Inferior parietal cortex (tissue), 1 donor: ENCODE results near the gene PRKCD.
A peak's percentile ranks its signal among the peaks of the same experiment; 100 is the strongest.

ENCODE experiments used
- DNase-seq: peaks from one replicate; pipeline ENCODE4 v3.0.0-alpha.2; 2016; ENCODE audit errors: extremely low spot score

PRKCD gene

GRCh38 chr3:53155760-53156159, 5.2 kb upstream of the PRKCD start:
- no peak for DNase-seq

DNA sequence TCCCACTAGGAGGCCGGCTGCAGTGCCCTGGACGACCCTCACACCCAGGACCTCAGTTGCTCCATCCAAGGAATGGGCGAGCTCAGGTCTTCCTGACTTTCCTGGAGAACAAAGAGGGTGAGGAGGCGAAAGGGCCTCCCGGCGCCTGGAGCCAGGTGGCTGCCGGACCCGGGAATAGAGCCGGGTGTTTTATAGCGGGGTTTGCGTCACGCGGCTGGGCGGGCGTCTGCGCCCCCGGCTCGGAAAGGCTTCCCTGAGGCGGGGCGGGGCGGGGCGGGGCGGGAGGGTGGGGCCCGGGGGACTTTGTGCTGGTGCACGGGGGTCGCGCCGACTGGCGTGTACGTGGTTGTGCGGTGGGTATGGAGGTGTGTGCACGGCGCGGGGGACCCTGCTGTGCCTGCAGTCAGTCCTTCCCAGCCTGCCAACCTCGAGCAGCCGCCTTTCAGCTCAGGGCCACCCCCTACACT, 4.6 kb upstream of the PRKCD start:
- no peak for DNase-seq

DNA sequence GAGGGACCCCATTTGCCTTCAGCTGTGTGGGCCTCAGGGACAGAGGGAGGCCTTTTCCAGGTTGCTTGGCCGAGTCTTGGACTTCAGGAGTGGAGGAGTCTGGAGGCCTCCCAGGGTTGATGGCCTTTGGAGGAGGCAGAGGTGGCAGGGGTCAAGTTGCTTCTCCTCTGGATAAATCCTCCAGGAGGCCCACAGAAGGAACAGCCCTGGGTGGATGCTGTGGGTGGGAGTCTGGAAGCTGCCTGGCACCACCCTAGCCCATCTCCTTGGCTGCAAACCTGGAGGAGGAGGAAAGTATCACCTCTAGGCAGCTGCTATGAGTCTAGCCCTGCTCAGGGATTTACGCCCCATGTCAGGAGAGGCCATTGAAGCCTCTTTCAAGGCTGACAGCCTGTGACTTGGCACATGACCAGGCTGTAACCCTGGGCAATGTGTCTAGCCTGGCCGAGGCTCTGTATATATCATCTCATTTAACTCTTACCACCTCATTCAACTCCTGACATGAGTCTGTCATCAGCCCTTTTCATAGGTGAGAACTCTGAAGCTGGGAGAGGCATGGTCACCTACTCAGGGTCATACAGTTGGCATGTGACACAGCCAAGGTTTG, 2.9 kb upstream of the PRKCD start:
- no peak for DNase-seq

DNA sequence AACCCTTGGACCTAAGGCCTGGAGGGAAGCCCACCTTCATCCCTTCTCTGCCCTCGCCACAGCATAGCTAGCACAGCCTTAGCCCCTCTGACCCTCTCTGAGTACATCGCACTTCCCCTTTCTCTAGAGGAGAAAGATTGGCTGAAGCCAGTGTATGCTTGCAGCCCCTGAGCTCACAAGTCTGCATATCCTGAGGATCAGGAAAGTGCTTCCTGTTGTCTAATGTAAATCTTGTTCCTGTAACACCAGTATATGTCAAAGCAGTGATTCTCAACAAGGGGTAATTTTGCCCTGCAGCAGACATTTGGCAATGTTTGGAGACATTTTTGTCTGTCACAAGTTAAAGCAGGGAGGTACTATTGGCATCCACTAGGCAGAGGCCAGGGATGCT, 2.2 kb upstream of the PRKCD start:
- DNase-seq, result no peak

DNA sequence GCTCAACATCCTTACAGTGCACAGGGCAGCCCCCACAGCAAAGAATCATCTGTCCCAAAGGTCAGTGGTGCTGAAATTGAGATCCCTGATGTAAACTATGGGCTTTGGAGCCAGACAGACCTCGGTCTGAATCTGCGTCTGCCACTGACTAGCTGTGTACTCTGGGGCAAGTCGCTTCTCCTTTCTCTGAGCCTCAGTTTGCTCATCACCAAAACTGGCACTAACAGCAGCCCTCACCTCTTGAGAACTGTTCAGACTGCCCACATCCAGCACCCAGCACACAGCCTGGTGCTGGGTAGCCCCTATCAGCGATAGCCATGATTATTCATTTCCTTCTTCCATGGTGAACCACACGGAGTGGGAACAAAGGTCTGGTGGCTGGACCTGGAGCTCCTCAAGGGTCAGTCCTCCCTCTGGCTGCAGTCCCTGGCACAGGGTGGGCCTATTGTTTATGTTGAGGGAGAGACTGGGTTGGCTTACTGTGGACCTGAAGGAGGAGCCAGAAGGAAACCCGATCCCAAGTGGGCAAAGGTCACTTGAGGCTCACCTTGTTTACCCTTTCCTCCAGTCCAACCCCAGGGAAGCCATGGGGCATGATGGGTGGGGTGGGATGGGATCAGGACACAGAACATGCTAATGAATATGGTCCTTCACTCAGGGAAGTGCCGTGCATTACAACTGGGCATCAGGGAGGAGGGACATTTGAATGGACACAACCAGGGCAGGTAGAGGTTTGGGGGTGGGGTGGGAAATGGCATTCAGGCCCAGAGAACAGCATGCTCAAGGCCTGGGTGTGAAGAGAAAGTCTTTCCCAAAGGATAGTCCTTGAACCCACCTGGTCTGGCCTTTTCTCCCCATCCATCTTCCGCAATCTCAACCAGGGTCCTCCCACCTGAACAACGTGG, 1.6 kb upstream of the PRKCD start:
- DNase-seq, result no peak

- no peak for DNase-seq
Observed at GRCh38 chr3:53160061-53160659, 849 bp upstream of the PRKCD start.

- DNase-seq, result no peak
Observed at GRCh38 chr3:53161450-53161819, 426 bp downstream of the PRKCD start.

DNA sequence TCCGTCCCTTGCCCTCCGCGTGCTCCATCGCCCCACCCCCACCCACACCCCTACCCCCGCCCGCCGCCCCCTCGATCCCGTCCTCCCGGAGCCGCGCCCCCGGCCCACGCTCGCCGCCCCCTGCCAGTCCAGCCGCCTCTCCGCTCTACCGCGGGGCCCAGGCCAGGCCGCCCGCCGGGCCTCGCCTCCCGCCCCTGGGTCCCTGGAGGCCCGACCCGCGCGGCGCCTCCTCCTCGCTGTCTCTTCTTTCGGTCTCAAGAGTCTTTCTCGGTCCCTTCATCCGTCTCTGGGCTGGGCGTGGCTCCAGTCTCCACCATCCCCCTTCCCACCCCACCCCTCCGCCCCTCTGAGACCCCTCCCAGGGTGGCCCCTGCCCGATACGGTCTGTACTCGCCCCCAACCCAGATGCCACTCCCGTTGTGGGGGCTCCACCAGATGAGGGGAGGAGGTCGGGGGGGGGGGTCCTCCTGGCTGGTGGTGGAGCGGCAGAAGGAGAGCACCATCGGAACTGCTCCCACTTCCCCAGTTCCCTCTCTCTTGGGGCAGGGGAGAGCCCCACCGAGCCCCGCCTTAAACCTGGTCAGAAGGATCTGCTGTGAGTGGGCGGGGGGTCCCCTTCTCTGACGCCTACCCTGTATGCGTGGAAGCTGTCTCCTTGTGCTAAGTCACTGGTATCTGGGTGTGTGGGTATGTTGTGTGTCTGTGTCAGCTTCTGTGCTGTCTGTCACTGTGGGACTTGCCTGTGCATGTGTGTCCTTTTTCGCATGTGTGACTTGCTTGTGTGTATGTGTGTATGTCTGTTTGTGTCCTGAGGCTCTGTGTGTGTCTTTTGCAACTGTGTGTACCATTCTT, 1.0 kb downstream of the PRKCD start:
- no peak for DNase-seq

- no peak for DNase-seq
Observed at GRCh38 chr3:53162672-53163443, 1.8 kb downstream of the PRKCD start.

DNA sequence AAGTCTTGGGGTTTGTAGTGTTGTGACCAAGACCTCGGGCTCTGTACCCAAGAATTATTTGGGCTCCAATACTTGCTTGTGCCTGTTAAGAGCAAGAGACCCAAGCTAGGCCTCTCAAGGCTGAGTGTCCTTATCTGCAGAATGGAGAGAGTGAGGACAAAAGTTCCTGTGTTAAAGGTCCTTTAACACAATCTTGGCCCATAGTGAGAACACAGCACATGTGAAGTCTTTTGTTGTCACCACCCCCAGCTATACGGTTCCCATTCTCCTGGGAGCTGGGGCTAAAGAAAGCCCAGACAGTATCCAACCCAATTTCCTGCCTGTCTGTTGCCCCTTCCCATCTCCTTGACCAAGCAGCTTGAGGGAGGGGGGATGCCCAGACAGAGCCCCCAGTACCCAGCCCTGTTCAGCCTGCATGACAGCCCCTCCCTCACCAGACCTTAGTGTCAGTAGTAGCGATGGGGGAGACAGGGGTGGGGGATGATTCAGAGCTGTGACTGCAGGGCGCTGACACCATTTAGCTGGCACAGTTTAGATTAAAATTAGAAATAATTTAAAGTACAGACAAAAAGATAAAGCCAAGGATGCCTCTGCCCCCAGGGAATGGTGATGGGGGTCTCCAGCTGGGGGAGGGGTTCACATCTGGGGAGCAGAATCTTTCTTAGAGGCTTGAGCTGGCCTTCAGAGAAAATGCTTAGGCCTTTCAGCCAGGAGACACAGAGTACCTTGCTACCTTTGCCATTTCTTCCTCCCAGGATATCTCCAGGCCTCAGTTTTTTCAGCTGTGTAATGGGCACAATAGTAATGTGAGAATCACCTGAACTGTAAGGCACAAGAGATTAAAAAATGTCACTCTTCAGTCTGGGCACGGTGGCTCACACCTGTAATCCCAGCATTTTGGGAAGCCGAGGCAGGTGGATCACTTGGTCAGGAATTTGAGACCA, 2.7 kb downstream of the PRKCD start:
- no peak for DNase-seq

DNA sequence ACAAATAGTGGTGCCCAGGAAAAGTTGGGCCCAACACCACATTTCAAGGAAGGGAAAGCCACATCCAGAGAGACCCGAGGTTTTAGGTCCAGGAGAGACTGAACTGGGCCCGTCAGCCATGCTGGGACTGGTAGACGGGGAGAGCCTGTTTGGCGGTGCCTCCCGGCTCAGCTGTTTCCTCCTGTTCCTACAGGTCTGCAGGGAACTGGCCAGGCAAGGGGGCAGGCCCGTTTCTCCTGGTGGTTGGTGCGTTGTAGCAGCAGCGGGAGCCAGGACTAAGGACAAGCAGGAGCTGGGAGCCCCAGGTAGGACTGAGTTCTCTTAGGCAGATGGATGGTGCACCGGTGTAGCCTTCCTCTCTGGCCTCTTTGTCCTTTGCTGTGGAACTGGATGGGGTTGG, 3.9 kb downstream of the PRKCD start:
- DNase-seq, result no peak

- no peak for DNase-seq
Observed at GRCh38 chr3:53166206-53166605, 5.2 kb downstream of the PRKCD start.

DNA sequence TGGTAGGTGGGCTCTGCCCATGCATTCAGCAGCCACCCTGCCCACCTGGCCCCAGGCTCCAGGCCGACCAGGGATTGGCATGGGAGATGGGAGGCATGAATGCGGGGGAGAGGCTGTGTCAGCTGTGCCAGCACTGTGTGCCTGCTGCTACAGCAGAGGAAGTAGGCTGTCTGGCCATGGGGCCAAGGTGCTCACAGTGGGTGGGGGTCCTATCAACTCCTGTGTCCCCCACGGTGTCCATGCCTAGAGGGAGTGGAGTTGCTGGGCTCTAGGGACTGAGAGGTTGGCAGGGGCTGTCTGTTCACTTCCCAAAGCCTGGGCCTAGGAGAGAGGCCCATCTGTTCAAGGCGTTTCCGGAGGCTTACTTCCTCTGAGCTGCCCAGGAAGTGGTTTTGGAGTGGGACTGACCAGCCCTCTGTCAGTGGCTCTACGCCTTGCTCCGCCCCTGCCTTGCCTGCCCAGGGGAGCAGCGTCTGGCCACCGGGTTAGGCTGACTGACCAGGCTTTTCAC, 5.8 kb downstream of the PRKCD start:
- DNase-seq, result peak; percentile 33

GRCh38 chr3:53167418-53168174, 6.6 kb downstream of the PRKCD start:
- no peak for DNase-seq

GRCh38 chr3:53168175-53168923, 7.3 kb downstream of the PRKCD start:
- no peak for DNase-seq

GRCh38 chr3:53169045-53169831, 8.2 kb downstream of the PRKCD start:
- no peak for DNase-seq

DNA sequence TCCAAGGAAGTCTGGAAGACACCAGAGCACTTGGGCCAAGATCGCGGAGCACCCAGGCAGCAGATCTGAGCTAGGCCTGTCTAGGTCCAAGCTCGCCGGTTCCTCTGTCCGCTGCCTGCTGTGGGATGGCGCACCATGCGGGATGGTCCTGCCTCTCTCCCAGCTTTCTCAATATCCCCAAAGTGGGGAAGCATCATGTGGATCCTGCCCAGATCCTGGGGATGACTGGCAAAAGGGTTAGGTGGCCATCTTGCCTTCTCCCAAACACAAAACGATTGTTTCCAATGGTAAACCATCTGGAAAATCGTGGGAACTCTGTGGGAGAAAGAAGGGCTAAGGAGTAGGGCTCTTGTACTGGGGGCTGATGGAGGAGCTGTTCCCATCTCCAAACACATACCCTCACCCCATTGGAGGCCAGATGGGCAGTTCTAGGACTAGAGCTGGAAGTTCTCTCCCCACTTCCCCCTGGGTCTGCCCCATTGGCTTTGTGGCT, 8.9 kb downstream of the PRKCD start:
- DNase-seq, result no peak
